NB4 (cell line): ENCODE measurements around the gene FOXB2.

ENCODE experiments used
- MAX ChIP-seq: IDR thresholded peaks from 2 replicates; pipeline ENCODE4 v1.6.1; 2011; ENCODE audit warnings: low read depth, low read length
- POLR2A ChIP-seq: IDR thresholded peaks from 2 replicates; pipeline ENCODE4 v1.6.1; 2011; ENCODE audit warnings: mild to moderate bottlenecking; ENCODE audit not compliant: insufficient read length; ENCODE audit errors: extremely low read depth
- TF ChIP-seq, protein P1 (sequence below): IDR thresholded peaks from one replicate; pipeline ENCODE4 v1.5.1; 2012; ENCODE audit warnings: low read depth, low read length

DNA sequence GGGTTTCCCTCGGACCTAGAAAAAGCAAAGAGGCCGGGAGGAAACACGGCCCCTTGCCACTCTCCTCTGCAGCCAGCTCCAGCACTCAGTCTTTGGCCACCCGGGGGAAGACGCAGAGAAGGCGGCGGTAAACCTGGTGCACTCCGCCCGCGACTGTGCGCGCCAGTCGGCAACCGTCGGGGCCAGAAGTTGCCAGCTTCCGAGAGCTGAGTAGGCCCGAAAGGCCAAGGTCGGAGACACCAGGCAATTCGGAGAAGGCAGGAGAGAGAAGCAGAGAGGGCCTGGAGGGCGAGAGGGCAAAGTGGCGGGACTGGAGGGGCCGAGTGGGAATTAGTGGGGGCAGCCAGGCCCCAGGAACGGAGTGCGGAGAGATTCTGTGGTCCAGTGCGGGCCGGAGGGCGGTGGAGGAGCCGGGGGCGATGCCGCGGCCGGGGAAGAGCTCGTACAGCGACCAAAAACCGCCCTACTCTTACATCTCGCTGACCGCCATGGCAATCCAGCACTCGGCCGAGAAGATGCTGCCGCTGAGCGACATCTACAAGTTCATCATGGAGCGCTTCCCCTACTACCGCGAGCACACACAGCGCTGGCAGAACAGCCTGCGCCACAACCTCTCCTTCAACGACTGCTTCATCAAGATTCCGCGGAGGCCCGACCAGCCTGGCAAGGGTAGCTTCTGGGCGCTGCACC lies at the start of gene FOXB2:
- TF ChIP-seq, protein P1, sequence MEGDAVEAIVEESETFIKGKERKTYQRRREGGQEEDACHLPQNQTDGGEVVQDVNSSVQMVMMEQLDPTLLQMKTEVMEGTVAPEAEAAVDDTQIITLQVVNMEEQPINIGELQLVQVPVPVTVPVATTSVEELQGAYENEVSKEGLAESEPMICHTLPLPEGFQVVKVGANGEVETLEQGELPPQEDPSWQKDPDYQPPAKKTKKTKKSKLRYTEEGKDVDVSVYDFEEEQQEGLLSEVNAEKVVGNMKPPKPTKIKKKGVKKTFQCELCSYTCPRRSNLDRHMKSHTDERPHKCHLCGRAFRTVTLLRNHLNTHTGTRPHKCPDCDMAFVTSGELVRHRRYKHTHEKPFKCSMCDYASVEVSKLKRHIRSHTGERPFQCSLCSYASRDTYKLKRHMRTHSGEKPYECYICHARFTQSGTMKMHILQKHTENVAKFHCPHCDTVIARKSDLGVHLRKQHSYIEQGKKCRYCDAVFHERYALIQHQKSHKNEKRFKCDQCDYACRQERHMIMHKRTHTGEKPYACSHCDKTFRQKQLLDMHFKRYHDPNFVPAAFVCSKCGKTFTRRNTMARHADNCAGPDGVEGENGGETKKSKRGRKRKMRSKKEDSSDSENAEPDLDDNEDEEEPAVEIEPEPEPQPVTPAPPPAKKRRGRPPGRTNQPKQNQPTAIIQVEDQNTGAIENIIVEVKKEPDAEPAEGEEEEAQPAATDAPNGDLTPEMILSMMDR, result no peak
- TF ChIP-seq POLR2A (no peak), MAX (no peak)
